HG02938 (cell line): ENCODE results near the gene CXCL11.
"Not testable (repeated sequence)": the region's sequence is repeated elsewhere in the genome, so short reads cannot be mapped to it uniquely, and the experiment has no call there.

Experiments used
- ATAC-seq: cut with Tn5 transposase; IDR thresholded peaks from one replicate; pipeline ENCODE4 v1.9.1; 2021; ENCODE audit warnings: mild to moderate bottlenecking, moderate library complexity; ENCODE audit not compliant: unreplicated experiment

Gene CXCL11

GRCh38 chr4:76035799-76036380 lies at the start of gene CXCL11:
TSS of gene CXCL11 (minus strand) at chr4:76036070. CDS start at chr4:76035987, 83 bp downstream.
- no peak for ATAC-seq

- ATAC-seq, result no peak
These were observed 48.7 kb upstream of the CXCL11 start for GRCh38 chr4:76084542-76084941.

GRCh38 chr4:76083386-76083988 lies 47.6 kb upstream of the CXCL11 start:
- no peak for ATAC-seq

- ATAC-seq, result no peak
These were observed 42.3 kb upstream of the CXCL11 start for GRCh38 chr4:76078033-76078613.

- no peak for ATAC-seq
These were observed 39.2 kb upstream of the CXCL11 start for GRCh38 chr4:76074993-76075600.

GRCh38 chr4:76074468-76074867 lies 38.6 kb upstream of the CXCL11 start, which contains the start of gene ART3:
TSS of gene ART3 (plus strand) at chr4:76074709. CDS start at chr4:76075890, 1,181 bp downstream.
- no peak for ATAC-seq

GRCh38 chr4:76072760-76073159 lies 36.9 kb upstream of the CXCL11 start:
- ATAC-seq, result no peak

- peak; percentile 68 for ATAC-seq
These were observed 31.9 kb upstream of the CXCL11 start for GRCh38 chr4:76067652-76068286.

GRCh38 chr4:76066546-76066945 lies 30.7 kb upstream of the CXCL11 start:
- ATAC-seq, result no peak

- ATAC-seq, result peak; percentile 76
These were observed 26.1 kb upstream of the CXCL11 start for GRCh38 chr4:76061982-76062381.

- no peak for ATAC-seq
These were observed 25.6 kb upstream of the CXCL11 start for GRCh38 chr4:76061421-76061820.

- ATAC-seq, result no peak
These were observed 24.6 kb upstream of the CXCL11 start for GRCh38 chr4:76060506-76060905.

GRCh38 chr4:76059750-76060149 lies 23.9 kb upstream of the CXCL11 start:
- no peak for ATAC-seq

GRCh38 chr4:76058888-76059426 lies 23.1 kb upstream of the CXCL11 start:
- no peak for ATAC-seq

- ATAC-seq, result peak; percentile 46
These were observed 22.4 kb upstream of the CXCL11 start for GRCh38 chr4:76058302-76058701.

GRCh38 chr4:76055421-76055820 lies 19.6 kb upstream of the CXCL11 start:
- no peak for ATAC-seq

GRCh38 chr4:76055016-76055415 lies 19.1 kb upstream of the CXCL11 start:
- ATAC-seq, result peak; percentile 97

GRCh38 chr4:76053730-76054129 lies 17.9 kb upstream of the CXCL11 start:
- no peak for ATAC-seq

- ATAC-seq, result not testable (repeated sequence)
These were observed 14.7 kb upstream of the CXCL11 start for GRCh38 chr4:76050560-76051050.

GRCh38 chr4:76049860-76050416 lies 14.1 kb upstream of the CXCL11 start:
- not testable (repeated sequence) for ATAC-seq

- ATAC-seq, result not testable (repeated sequence)
These were observed 8.8 kb upstream of the CXCL11 start for GRCh38 chr4:76044686-76045085.
